Ovary (tissue), 3 donors: ENCODE data around the gene AGAP9.
"Not testable (repeated sequence)": the region's sequence is repeated elsewhere in the genome, so short reads cannot be mapped to it uniquely, and the experiment has no call there.

ENCODE experiments used
- CTCF ChIP-seq, 3 donors: fragments of 450-650 bp in 2 of 3; fragments of 200-600 bp in 1 of 3; IDR thresholded peaks; one replicate each; pipeline versions ENCODE4 v1.5.1 to v1.8.0; 2016 to 2022; ENCODE audit warnings: antibody characterized with exemption in 3 of 3, mild to moderate bottlenecking in 1 of 3
- EP300 ChIP-seq: sonication (generic); formaldehyde crosslinking; IDR thresholded peaks from one replicate; pipeline ENCODE4 v1.6.1; 2017; ENCODE audit warnings: antibody characterized with exemption
- POLR2A ChIP-seq: fragments of 450-650 bp; IDR thresholded peaks from one replicate; pipeline ENCODE4 v1.6.1; 2017; ENCODE audit warnings: antibody characterized with exemption, mild to moderate bottlenecking, moderate library complexity
- donor health status: DM: no; HTN: no; CAD: no.

- not testable (repeated sequence) for TF ChIP-seq CTCF (IDR thresholded peaks at IDR 0.05); EP300; POLR2A
These were observed 41.1 kb downstream of the AGAP9 start for GRCh38 chr10:47482367-47482766.
